ENCODE data around the gene ASTN2.

- TF ChIP-seq YY1 (IDR thresholded peaks at IDR 0.05; ENCODE audit: insufficient read depth, insufficient read length) = no peak
- no peak for TF ChIP-seq ZNF274 (IDR thresholded peaks at IDR 0.05; ENCODE audit: low read depth, low read length)
- no peak for TF ChIP-seq SUZ12 (IDR thresholded peaks at IDR 0.05; ENCODE audit: extremely low read depth, insufficient read depth, insufficient read length)
Observed at GRCh38 chr9:116382053-116382452, 1032.8 kb downstream of the ASTN2 start.

Data from NT2/D1 (cell line).